ENCODE measurements around the gene SDC3. TPM values are rescaled to one million over a fixed set of nuclear protein-coding genes. Genes with fewer than 3 reads are reported as not detected.

The SDC3 gene
- total and polyA plus RNA-seq, 10 of the 15 experiments (the other 5 are each of a cell fraction or from before 2014, with no cell fraction given): under 0.01 to 0.46 (median 0.07) TPM; not detected in 2

GRCh38 chr1:30884723-30885122, 23.8 kb downstream of the SDC3 start:
- ChIA-PET SMC1A (ENCODE audit: uncharacterized antibody, unreplicated experiment) (no interaction called here), RAD21 (ENCODE audit: unreplicated experiment) (no interaction called here)

More at GRCh38 chr1:30884723-30885122, 23.8 kb downstream of the SDC3 start:
- FAIRE-seq (no peak), DNase-seq (ENCODE audit: low read depth, low spot score) (no peak), ATAC-seq (no peak)
- no peaks in the 10 kb centered on the region; the same call in 1 of the 2 replicates for H4K20me1 ChIP-seq (ENCODE audit: control insufficient read depth, insufficient read depth)
- POLR2A ChIA-PET: no interaction called here
- no peak overlapping the region for H2AFZ ChIP-seq (ENCODE audit: control insufficient read depth, low read depth, low read length)
- TF ChIP-seq MTA3 (IDR thresholded peaks at IDR 0.05; ENCODE audit: borderline replicate concordance, low read length) (no peak), RFX5 (IDR thresholded peaks at IDR 0.05; ENCODE audit: low read depth, low read length) (no peak), REST (IDR thresholded peaks at IDR 0.05; ENCODE audit: low read depth, low read length) (no peak), STAT1 (conservative IDR thresholded peaks at IDR 0.05) (no peak)
- WGBS (ENCODE audit: insufficient coverage, insufficient replicate concordance, low lambda C conversion rate, missing lambda C conversion rate): 89% methylated on average over 5 of the region's 5 CpGs
- H3K27ac ChIP-seq (ENCODE audit: control insufficient read depth, insufficient read depth): no peak overlapping the region
- no peak overlapping the region for H3K4me2 ChIP-seq (ENCODE audit: control insufficient read depth, insufficient read depth)
- H3K79me2 ChIP-seq (ENCODE audit: control insufficient read depth, insufficient read depth, low read length): no peaks in the 10 kb centered on the region
- in situ Hi-C loops (cut with MboI) (no loop called here), intact Hi-C loops (cut with micrococcal nuclease; ENCODE audit: unreplicated experiment) (no loop called here)
- no peak overlapping the region for H3K4me3 ChIP-seq
- peaks cover 0 to 3% of the 10 kb centered on the region in 2 experiments; a peak in 2 of 4 replicates for H3K27me3 ChIP-seq (replicated peaks in 1 of 2; ENCODE audit: control insufficient read depth in 2 of 2, insufficient read depth in 2 of 2, low read length in 1 of 2)
- H3K9me3 ChIP-seq (replicated peaks; ENCODE audit: control insufficient read depth, insufficient read depth, low read length): no peaks in the 10 kb centered on the region
- no peaks in the 10 kb centered on the region for H3K36me3 ChIP-seq (ENCODE audit: control insufficient read depth in 2 of 2, insufficient read depth in 2 of 2, low read length in 1 of 2)
- H3K9ac ChIP-seq (ENCODE audit: control insufficient read depth, insufficient read depth, low read length): no peak overlapping the region
- no TSS peak for BruUV-seq (replicated peaks)
- CTCF ChIA-PET: interaction anchor here (1.4 kb wide), 1 partner anchor 13 kb away, joined by 3 read pairs; no protein-coding TSS in a partner anchor
- H3K4me1 ChIP-seq (ENCODE audit: control insufficient read depth, insufficient read depth, low read length): no peaks in the 10 kb centered on the region; the same call in 1 of the 2 replicates
